ENCODE data around the gene MTX1. TPM values are rescaled to one million over a fixed set of nuclear protein-coding genes. Genes with fewer than 3 reads are reported as not detected.
"Not testable (repeated sequence)": the region's sequence is repeated elsewhere in the genome, so short reads cannot be mapped to it uniquely, and the experiment has no call there.

MTX1 gene
- total RNA-seq, 1 donor from 2014 or later = 22.6 TPM

DNA sequence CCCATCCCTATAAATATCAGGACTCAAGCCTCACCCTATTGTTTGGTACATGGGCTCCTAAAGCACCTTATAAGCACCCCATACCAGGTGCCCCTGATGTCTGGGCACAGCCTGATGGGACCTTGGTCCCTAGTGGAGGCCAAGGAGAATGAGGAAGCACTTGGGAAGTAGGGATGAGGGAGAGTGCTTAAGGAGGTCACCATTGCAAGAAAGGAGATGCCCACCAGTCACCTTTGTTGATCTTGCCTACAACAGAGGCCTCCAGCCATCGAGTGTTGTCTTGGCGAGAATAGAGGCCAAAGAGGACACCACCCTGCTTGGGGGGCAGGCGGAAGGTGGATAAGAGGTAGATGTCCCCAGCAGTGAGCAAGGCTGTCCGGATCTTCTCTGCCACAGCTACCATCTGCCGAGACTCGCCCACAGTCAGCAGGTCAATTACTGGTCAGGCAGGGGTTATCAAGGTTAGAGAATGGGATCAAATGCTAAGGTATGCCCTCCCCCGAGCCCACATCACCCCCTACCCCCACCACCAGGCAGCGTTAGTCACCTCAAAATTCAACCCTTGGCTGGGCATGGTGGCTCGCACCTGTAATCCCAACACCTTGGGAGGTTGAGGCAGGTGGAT is 2.4 kb upstream of the MTX1 start:
- no peak for DNase-seq (ENCODE audit: low spot score)

DNA sequence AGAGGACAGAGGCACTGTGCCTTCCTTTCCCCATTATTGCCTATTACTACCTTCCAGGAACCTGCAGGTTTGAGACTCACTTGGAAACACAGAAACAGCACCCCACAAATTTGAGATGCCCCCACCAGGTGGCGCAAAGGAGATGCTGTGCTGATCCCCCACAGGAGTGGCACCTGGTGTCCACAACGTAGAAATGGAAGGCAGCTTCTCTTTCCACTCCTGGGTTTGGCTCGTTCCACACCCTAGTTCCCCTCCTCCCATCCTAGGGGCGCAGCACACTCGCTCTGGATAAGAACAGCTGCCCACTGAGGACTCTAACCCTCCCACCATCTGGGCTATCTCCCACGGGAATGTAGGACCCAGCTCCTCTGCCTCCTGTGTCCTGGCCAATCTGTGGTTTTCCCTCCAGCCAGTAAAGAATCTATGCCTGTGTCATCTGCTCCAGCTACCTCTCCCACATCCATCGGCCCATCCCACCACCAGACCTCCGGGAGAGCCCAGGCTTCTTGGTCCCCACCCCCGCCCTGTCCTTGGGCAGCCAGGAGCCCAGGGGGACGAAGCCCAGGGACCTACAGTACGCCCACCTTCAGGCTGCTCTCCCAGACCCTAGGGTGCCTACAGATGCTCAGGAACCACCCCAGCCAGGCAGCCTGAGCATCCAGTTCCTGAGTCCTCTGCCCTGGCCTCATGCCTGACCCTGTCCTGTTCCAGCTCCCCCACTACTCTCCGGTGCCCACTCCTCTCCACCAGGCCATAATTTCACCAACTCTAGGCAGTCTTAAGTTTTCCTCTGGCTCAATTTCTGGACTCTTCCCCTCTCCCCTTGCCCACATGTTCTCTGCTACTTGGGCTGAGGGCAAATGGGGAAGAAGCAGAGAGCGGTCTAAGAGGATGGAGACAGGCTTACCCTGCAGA is 1.3 kb upstream of the MTX1 start:
- DNase-seq (ENCODE audit: low spot score) (peak; percentile 80), ATAC-seq (peak; percentile 71)

More for the DNA sequence above, 2.4 kb upstream of the MTX1 start:
- ATAC-seq = no peak

DNA sequence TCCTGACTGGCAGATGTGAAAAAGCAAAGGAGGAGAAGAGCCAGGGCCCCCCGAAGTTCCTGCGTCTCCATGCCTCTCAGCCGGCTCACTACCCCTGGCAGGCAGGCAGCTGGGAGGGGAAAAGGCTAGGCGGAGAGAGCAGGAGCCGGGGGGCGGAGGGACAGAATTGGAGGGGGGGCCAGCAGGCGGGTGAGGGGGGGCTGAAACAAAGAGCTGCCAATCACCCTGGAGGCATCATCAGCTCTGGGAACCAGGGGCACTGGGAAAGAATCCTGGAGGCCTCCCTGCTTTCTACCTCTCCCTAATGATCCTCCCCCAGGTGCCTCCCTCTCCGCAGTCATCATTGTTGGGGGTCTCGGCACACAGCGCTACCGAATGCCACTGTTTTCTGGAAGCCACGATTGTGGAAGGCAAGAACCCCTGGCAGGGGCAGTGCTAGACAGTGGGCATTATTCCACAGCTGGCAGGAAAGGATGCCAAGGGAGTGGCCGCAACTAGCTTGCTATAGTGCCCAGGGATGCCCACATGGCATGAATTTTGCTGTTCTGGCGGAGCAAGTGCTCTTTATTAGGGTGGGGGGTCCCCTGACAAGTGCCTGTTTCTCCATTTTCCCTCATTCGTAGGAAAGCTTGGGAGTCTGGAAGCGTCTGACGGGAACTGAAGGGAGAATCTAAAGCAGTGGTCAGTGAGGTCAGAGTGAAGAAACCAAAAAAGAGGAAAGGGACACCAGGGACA is 522 bp upstream of the MTX1 start, which contains the start of gene THBS3:
Gene THBS3, minus strand, starts transcription at position 92 of the 735 bp plus-strand sequence. Its CDS starts 21 bp downstream, at position 71.
- ATAC-seq (no peak), DNase-seq (ENCODE audit: low spot score) (no peak)

DNA sequence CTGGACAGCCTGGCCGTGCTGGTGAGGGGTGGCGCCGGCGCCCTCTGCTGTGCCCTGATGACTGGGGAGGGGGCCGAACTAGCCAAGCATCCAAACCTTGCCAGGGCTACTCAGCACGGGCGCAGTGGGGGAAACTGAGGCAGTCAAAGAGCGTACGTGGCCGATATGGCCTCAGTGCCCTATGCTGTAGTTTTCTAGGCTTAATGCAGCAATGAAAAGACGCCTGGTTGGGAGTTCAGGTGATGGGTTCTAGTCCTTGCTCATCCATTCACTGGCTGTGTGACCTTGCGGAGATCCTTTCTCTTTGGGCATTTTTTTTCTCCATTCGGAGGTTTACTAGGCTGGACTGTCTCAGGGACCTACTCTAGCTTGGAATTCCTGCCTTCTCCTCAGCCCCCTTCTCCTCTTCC is 822 bp downstream of the MTX1 start:
- no peak for ATAC-seq
- DNase-seq (ENCODE audit: low spot score) = no peak

DNA sequence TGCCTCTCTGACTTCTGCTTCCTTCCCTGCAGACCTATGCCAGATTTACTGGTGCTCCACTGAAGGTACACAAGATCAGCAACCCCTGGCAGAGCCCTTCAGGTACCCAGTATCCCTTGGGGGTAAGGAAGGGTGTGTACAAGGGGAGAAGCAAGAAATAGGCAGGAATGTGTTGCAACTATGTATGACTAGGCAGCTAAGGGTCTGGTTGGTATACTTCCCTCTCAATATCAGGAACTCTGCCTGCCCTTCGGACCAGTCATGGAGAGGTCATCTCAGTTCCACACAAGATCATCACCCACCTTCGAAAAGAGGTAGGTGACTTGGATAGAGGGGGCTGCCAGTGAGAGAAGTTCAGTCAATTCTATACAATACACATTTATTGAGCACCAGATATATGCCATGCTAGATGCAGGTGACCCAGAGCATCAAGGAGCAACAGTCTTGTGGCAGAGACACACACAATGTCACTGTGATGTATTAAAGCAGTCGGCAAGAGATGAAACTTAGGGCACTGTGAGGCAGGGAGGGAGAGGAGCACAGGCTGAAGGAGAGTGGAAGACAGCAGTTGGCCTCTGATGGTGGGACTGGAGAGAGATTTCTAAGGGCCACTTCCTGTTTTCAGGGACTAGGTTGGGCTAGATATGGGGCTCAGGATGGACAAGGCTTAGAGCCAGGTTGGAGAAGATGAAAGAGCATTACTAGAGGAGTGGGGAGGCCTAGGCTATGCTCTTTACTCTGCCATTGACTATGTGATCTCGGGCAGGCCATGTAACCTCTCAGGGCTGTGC is 2.0 kb downstream of the MTX1 start:
- no peak for DNase-seq (ENCODE audit: low spot score)
- ATAC-seq = no peak

DNA sequence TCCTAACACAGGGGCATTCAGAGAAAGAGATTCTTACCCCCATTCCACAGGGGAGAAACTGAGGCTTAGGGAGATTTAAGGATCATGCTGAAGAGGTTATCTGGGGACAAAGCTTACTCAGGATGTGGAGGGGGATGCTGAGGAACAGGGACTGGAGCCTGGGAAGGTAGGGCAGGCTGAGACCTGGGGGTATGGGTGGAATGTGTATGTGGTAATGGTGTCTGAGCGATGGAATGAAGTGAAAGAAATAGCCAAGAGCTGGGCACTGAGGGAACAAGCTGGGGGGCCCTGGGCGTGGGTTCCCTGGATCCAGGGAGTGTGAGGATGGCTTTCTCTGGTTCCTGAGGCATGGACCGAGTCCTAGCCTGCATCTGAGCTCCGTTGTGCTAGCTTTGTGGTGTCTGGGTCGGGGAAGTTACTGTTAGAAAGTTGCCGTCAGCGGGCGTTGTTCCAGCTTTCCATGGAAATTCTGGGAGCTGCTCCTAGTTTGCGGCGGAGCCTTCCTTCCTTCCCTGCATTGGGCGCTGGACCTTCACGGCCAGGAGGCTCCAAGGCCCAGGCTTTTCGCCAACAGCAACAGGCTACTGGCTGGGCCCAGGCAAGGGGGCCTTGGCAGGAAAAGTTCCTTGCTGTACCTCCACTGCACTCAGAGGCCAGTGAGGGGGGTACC is 3.0 kb downstream of the MTX1 start:
- not testable (repeated sequence) for ATAC-seq; DNase-seq (ENCODE audit: low spot score)

DNA sequence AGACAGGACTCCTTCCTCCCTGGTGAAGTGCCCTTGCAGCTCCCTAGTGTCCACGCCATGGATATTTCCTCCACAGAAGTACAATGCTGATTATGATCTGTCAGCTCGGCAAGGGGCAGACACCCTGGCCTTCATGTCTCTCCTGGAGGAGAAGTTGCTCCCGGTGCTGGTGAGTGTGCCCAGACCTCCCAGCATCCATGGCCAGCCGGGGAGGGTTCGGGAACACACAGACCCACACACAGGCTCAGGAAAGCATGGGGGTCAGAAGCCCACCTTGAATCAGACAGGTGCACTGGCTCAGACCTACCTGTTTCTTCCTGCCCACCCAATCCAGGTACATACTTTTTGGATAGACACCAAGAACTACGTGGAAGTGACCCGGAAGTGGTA is 3.6 kb downstream of the MTX1 start:
- ATAC-seq; DNase-seq (ENCODE audit: low spot score): not testable (repeated sequence)

DNA sequence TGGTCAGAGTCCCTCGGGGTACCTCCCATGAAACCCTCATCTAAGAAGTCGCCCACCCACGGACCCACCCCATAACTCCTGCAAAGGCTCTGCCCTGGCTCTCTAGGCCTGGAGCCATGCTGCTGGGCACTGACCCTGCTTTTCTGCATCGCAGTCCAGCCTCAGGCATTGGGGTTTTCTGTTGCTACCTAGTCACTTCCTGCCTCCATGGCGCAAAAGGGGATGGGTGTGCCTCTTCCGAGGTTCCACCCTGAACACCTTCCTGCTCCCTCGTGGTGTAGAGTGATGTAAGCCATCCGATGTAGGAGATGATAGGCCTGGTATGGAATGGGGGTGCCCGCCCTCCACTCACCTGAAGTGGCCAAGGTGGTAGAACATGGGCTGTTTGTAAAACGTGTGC is 6.2 kb downstream of the MTX1 start:
- not testable (repeated sequence) for DNase-seq (ENCODE audit: low spot score); ATAC-seq

DNA sequence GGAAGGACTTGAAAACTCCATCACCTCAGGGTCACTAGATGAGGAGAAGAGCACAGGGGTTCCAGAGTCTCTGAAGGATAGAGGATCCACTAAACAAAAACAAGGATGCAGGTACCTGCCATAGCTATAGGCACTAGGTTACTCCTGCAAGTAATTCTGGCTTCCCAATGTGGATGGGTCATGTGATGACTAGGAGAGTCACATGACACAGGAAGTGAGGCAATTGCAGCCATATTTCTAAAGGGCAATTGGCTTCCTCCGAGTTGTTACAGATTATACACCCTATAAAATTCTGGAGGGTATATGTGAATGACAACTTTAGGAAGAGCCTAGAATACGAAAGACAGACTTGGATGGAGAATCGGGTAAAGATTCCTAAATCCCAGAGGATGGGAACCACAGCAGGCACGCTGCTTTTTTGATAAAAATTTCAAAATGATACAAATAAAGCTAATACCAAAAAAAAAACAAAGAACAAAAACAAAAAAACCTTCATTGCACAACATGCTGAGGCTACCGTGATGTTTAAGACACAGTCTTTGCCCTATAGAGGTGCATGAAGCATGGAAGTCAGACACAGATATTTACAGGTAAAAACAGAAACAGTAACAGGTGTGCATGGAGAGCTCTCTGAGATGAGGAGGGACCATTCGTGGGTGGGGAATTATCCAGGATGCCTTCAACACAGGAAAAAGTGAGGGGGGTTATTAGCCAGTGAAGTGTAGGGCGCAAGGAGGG is 10.5 kb downstream of the MTX1 start:
- ATAC-seq = peak; percentile 69
- no peak for DNase-seq (ENCODE audit: low spot score)

DNA sequence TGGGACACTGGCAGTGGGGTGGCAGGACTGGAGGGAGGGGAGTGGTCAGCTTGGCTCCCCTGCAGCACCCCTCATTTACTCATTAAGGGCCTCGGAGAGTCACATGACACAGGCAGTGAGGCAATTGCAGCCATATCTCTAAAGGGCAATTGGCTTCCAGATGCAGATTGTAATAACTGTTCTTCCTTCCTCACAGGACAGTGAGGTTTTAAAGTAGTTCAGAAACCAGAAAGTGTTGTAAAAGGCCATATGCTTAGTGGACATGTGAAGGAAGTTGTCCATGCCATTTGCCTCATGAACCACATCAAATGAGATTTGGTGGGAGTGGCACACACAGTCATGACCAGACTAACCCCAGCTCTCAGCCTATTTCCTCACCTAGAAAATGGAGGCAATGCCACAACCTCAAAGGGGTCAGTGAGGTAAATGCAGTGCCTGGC is 11.1 kb downstream of the MTX1 start:
- no peak for DNase-seq (ENCODE audit: low spot score)
- peak; percentile 51 for ATAC-seq

DNA sequence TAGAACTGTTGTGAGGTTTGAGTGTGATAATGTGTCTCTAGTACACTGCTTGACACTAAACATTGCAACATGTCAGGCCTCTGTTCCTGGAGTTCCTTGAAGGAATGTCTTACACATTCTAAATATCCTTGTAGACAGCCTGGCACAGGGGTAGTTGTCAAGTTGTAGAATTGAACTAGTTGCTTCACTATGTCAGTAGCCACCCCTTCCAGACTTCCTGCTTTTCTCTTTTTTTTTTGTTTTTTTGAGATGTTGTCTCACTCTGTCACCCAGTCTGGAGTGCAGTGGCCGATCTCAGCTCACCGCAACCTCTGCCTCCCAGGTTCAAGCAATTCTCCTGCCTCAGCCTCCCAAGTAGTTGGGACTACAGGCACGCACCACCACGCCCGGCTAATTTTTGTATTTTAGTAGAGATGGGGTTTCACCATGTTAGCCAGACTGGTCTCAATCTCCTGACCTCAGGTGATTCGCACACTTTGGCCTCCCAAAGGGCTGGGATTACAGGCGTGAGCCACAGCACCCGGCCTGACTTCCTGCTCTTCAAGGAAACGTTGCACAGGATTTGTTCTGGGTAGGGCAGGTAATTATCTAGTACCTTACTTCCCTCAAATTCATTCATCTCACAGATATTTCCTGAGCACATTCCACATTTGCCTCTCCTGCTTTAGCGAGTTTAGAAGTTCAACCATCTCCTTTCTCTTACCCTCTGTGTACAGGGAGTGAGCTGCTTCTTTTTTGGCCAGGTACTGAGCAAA is 11.9 kb downstream of the MTX1 start:
- DNase-seq (ENCODE audit: low spot score); ATAC-seq: not testable (repeated sequence)

DNA sequence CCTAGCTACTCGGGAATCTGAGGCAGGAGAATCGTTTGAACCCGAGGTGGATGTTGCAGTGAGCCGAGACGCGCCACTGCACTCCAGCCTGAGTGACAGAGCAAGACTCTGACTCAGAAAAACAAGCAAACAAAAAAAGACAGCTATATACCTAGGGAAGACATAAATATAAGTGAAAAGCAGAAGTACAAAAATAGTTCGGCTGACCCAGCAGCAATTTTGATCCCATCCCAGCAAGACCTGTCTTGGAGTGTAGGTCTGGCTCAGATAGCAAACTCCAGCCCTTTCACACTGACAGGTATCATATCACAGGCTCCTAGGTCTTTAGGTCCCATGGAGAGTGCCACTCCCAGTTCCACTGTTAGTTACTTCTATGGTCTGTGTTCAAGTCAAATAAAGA is 14.6 kb downstream of the MTX1 start:
- no peak for DNase-seq (ENCODE audit: low spot score)
- ATAC-seq = no peak

DNA sequence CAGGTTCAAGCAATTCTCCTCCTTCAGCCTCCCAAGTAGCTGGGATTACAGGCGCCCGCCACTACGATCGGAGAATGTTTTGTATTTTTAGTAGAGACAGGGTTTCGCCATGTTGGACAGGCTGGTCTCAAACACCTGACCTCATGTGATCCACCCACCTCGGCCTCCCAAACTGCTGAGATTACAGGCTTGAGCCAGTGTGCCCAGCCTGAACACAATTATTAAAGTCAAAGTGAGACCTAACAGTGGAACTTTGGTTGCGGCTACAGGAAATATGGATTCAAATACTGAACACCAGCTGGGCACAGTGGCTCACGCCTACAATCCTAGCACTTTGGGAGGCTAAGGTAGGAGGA is 16.9 kb downstream of the MTX1 start:
- not testable (repeated sequence) for DNase-seq (ENCODE audit: low spot score); ATAC-seq

DNA sequence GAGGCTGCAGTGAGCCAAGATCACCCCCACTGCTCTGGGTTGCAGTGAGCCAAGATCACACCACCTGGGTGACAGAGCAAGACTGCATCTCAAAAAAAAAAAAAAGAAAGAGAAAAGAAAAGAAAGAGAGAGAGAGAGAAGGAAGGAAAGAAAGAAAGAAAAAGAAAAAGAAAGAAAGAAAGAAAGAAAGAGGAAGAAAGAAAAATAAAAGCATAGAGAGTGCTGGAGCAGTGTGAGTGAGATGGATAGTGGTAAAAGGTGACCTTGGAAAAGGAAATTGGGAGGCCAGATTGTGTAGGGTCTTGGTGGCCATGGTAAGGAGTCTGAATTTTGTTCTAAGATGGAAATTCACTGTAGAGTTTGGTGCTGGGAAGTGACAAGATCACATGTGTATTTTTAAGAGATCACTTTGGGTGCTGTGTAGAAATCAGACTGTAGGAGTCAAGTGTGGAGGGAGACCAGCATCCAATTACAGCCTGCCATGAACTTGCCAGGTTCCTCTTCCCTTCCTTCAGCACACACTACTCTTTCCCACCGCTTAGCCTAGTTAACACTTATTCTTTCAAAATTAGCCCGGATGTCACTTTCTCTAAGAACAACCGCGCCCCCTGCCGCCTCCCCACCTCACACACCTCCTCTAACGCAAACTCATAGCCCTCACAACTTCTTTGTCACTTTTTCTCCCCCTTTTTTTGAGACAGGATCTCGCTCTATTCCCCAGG is 17.9 kb downstream of the MTX1 start:
- DNase-seq (ENCODE audit: low spot score) (no peak), ATAC-seq (peak; percentile 31)

DNA sequence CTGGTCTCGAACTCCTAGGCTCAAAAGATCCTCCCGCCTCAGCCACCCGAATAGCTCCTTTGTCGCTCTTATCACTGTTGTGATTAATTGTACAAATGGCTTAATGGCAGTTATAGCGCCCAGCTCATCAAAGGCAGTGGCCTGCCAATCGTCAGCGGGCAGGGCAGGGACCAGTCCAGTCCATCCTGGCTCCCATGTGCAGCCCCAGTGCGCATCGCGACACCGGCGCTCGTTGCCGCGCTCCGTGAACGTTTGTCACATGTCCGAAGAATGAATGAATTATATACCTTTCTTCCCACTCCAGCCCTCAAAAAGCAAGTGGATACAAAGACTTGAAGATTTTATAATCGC is 18.4 kb downstream of the MTX1 start:
- ATAC-seq = peak; percentile 62
- peak; percentile 61 for DNase-seq (ENCODE audit: low spot score)

DNA sequence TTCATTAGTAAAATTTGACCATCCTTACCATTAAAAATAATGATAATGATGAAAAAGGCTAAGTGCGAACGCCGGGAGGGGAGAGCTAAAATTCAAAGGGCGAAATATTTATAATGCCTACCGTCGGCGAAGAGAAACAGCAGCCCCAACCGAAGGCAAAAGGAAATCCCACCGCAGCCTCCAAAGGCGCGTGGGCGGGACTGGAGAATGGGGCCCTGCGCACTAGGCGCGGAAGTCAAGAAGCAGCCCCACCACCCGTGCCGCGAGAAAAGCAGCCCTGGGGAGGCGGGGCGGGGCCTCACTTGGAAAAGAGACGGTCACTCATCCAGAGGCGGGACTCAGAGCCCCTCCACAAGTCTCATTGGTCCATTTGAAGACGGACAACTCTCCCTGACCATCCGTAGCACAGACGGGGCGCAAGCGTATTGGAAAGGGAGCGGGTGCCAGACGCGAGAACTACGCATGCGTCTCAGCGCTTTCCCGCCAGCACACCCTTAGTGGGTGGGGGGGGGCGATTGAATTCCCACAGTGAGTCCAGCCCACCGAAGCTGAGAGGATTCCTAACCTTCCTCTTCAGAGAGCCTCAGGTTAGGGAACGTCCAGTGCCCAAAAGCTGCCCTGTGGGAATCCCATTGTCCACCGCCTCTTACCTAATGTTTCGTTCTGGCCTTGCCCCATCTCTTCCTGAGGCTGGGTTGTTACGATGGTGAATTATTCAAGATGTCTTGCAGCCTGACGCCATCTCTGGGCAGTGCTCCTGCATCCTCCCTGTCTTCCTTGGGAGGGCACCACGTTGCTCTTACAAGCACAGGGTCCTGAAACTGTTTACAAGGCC is 19.0 kb downstream of the MTX1 start:
- DNase-seq (ENCODE audit: low spot score) = peak; percentile 97

DNA sequence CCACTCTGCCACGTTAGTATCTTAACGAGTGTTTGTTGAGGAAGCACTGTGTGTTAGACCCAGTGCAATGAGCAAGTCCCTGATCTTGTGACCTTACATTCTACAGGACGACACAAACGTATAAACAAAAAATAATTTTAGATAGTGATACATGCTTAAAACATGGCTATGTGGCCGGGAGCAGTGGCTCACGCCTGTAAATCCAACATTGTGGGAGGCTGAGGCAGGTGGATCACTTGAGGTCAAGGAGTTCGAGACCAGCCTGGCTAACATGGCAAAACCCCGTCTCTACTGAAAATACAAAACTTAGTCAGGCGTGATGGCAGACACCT is 19.6 kb downstream of the MTX1 start:
- DNase-seq (ENCODE audit: low spot score) = no peak
- no peak for ATAC-seq

More for the DNA sequence above, 19.0 kb downstream of the MTX1 start:
- ATAC-seq = peak; percentile 98

All from left lobe of liver (tissue), 2 donors.